ENCODE measurements around the gene SMAD3.

DNA sequence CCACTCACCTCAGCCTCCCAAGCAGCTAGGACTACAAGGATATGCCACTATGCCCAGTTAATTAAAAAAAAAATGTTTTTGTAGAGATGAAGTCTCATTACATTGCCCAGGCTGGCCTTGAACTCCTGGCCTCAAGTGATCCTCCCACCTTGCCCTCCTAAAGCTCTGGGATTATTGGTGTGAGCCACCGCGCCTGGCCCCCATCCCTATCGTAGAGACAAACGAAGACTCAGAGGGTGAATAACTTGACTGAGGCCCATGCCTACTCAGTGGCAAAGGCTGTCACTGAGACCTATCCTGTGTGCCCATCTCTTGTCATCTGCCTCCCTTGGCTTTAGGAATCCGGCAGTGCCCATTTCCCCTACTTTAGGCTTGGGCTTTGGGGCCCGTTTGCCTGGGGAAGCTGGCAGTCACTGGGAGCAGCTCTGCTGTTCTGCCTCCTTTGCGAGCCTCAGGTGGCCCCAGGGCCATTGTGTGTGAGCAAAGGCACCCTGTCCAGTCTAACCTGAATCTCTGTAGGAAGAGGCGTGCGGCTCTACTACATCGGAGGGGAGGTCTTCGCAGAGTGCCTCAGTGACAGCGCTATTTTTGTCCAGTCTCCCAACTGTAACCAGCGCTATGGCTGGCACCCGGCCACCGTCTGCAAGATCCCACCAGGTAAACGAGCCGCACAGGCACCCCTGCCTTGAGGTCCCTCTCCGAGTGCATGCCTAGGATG lies 119.0 kb downstream of the SMAD3 start:
- TF ChIP-seq, protein P1, sequence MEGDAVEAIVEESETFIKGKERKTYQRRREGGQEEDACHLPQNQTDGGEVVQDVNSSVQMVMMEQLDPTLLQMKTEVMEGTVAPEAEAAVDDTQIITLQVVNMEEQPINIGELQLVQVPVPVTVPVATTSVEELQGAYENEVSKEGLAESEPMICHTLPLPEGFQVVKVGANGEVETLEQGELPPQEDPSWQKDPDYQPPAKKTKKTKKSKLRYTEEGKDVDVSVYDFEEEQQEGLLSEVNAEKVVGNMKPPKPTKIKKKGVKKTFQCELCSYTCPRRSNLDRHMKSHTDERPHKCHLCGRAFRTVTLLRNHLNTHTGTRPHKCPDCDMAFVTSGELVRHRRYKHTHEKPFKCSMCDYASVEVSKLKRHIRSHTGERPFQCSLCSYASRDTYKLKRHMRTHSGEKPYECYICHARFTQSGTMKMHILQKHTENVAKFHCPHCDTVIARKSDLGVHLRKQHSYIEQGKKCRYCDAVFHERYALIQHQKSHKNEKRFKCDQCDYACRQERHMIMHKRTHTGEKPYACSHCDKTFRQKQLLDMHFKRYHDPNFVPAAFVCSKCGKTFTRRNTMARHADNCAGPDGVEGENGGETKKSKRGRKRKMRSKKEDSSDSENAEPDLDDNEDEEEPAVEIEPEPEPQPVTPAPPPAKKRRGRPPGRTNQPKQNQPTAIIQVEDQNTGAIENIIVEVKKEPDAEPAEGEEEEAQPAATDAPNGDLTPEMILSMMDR (IDR thresholded peaks at IDR 0.05): no peak
- TF ChIP-seq EZH2 (IDR thresholded peaks at IDR 0.05): no peak
- no peak for TF ChIP-seq EZH2phosphoT487 (IDR thresholded peaks at IDR 0.05)
